ENCODE results near the gene ERBIN.
"Not testable (repeated sequence)": the region's sequence is repeated elsewhere in the genome, so short reads cannot be mapped to it uniquely, and the experiment has no call there.

ERBIN gene

GRCh38 chr5:65916066-65916465 lies 10.3 kb upstream of the ERBIN start:
- no peak for DNase-seq

- DNase-seq, result no peak
Observed at GRCh38 chr5:65916636-65917035, 9.7 kb upstream of the ERBIN start.

- DNase-seq, result no peak
Observed at GRCh38 chr5:65919773-65920172, 6.6 kb upstream of the ERBIN start.

GRCh38 chr5:65923339-65923738 lies 3.0 kb upstream of the ERBIN start:
- DNase-seq, result no peak

GRCh38 chr5:65924366-65925043 lies 1.9 kb upstream of the ERBIN start:
- no peak for DNase-seq

GRCh38 chr5:65925044-65925600 lies 1.3 kb upstream of the ERBIN start:
- DNase-seq, result peak; percentile 70

- peak; percentile 70 for DNase-seq
Observed at GRCh38 chr5:65925601-65926275, 637 bp upstream of the ERBIN start.

- DNase-seq, result no peak
Observed at GRCh38 chr5:65926893-65927292, 518 bp downstream of the ERBIN start.

- DNase-seq, result peak; percentile 15
Observed at GRCh38 chr5:65927503-65928321, 1.3 kb downstream of the ERBIN start.

GRCh38 chr5:65928322-65928752 lies 2.0 kb downstream of the ERBIN start:
- DNase-seq, result no peak

GRCh38 chr5:65928860-65929259 lies 2.5 kb downstream of the ERBIN start:
- no peak for DNase-seq

- DNase-seq, result no peak
Observed at GRCh38 chr5:65932676-65933075, 6.3 kb downstream of the ERBIN start.

- no peak for DNase-seq
Observed at GRCh38 chr5:65933295-65933694, 6.9 kb downstream of the ERBIN start.

- DNase-seq, result no peak
Observed at GRCh38 chr5:65938256-65938655, 11.9 kb downstream of the ERBIN start.

GRCh38 chr5:65943771-65944170 lies 17.4 kb downstream of the ERBIN start:
- no peak for DNase-seq

GRCh38 chr5:65946198-65946745 lies 19.9 kb downstream of the ERBIN start:
- no peak for DNase-seq

- no peak for DNase-seq
Observed at GRCh38 chr5:65948115-65948747, 21.9 kb downstream of the ERBIN start.

GRCh38 chr5:65951330-65951729 lies 25.0 kb downstream of the ERBIN start:
- no peak for DNase-seq

GRCh38 chr5:65952259-65952658 lies 25.9 kb downstream of the ERBIN start:
- no peak for DNase-seq

GRCh38 chr5:65954200-65954599 lies 27.8 kb downstream of the ERBIN start:
- DNase-seq, result no peak

- no peak for DNase-seq
Observed at GRCh38 chr5:65955746-65956145, 29.4 kb downstream of the ERBIN start.

- DNase-seq, result not testable (repeated sequence)
Observed at GRCh38 chr5:65957703-65958102, 31.3 kb downstream of the ERBIN start.

GRCh38 chr5:65961633-65962032 lies 35.3 kb downstream of the ERBIN start:
- no peak for DNase-seq

Data from stimulated activated CD4-positive, alpha-beta T cell treated with anti-CD3 and anti-CD28 coated beads, Interleukin-1b, Interleukin-23, amount 100 ng/mL, for 48 hours (primary cell).